ENCODE data around the gene CACYBP. TPM values are rescaled to one million over a fixed set of nuclear protein-coding genes. Genes with fewer than 3 reads are reported as not detected.

Gene CACYBP
- total RNA-seq, 1 donor from 2014 or later = 385 TPM

DNA sequence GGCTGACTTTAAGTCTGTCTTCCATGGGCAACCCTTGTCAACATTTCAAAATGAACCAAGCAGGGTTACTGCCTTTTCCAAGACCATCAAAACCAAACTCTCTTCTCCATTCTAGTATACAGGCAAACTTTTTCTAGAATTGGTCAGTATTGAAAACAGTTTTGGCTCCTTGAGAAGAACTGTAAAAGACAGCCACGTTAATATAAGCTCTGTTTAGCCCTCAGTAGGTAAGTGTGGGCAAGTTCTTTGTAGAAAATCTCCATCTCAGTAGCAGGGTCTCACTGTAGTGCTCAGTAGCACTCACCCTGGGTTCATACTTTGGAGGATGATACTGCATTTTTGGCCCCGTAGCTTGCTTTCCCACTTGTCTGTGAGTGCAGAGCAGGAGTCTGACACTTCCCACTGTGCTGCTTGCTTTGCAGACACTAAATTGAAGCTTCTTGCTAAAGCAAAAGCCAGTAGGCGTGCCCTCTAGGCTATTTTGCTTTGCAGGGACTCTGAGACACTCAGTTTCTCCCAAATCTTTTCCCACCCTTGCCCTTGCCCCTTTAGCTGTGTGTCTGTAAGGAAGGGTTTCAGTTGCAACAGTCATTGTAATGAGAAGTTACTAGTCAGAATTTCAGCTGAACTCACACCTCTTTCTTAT, 34.3 kb upstream of the CACYBP start:
- Mint-ChIP-seq H3K4me3 (peak overlapping the region; percentile 84), H3K36me3 (ENCODE audit: low read depth) (peaks cover 5% of the 10 kb centered on the region), H3K27ac (peak overlapping the region; percentile 89), H3K9me3 (no peaks in the 10 kb centered on the region), H3K4me1 (peaks cover 58% of the 10 kb centered on the region), H3K27me3 (no peaks in the 10 kb centered on the region)
- peak; percentile 79 for DNase-seq
- intact Hi-C loops (cut with micrococcal nuclease) = loop anchor here (1.0 to 10.0 kb wide), 6 partner anchors 27 to 941 kb away; partner anchors contain the start of genes MRPS14, RABGAP1L and RC3H1

DNA sequence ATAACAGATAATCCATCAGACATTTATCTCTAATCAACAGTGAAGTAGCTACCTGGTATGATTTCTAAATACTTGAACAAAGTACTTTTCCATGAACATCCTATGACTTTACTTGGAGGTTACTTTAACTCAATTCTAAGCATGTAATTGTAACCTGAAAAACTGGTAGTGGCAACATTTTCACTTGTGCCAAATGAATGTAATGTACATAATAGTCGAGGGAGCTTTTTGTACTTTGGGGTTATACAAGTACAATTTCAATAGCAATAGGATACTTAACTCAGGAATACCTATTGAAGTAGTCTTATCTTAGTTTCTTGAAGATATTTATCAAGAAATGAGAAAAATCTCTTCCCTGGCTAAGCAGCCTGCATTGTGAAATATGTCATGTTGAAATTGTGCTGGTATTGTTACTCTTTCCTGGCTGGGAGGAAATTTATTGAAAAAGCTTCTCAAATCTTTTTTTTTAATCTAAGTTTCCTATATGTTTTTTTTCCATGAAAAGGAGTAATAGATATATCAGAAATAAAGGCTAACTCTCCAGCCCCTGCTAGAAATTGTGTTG, 33.7 kb upstream of the CACYBP start:
- no peaks in the 10 kb centered on the region for H3K27me3 Mint-ChIP-seq
- H3K9me3 Mint-ChIP-seq = no peaks in the 10 kb centered on the region
- intact Hi-C loops (cut with micrococcal nuclease) = loop anchor here (10.0 kb wide), 1 partner anchor 941 kb away; the partner anchor contains the start of gene RC3H1
- peak overlapping the region; percentile 89 for H3K27ac Mint-ChIP-seq
- peak overlapping the region; percentile 84 for H3K4me3 Mint-ChIP-seq
- peaks cover 5% of the 10 kb centered on the region for H3K36me3 Mint-ChIP-seq (ENCODE audit: low read depth)
- no peak for DNase-seq
- peaks cover 58% of the 10 kb centered on the region for H3K4me1 Mint-ChIP-seq

DNA sequence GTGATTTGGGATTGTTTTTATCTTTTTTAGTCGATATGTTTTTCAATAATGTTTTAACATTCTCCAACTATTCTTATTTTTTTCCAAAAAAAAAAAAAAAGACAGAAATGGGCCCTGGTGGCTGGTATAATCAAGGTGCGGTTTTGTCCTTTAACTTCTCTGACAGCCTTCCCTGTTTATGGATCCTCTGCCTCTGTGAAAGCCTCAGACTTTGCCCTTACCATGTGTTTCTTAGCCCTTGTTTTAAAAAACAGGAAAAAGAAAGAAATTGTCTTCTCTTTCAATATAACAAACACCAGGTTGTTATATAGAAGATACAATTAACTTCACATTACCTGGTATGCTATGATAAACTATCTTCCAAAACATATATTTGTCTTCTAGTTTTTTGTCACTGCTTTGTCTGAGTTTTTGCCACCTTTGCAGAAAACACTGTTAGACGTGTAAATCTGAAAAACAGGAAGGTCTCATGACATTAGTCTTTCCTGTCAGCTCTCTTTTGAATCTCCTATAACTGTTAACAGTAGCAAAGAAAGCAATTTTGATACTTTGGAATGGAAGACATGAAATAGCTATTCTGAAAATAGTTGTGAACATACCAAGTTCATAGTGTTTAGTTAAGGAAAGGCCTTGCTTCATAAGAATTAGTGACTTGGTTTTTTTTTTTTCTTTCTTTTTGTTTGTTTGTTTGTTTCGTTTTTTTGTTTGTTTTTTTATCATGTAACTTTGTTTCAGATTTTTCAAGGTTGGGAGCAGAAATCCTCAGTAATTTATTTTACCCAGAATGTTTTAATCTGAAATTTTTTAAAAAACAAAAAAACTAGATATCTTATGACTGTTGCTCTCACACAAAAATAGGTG, 31.7 kb upstream of the CACYBP start:
- DNase-seq = no peak
- no peaks in the 10 kb centered on the region for H3K9me3 Mint-ChIP-seq
- peaks cover 70% of the 10 kb centered on the region for H3K4me1 Mint-ChIP-seq
- no peaks in the 10 kb centered on the region for H3K27me3 Mint-ChIP-seq
- intact Hi-C loops (cut with micrococcal nuclease) = loop anchor here (1.0 to 10.0 kb wide), 4 partner anchors 11 to 943 kb away; partner anchors contain the start of genes CACYBP and RC3H1
- peak overlapping the region; percentile 85 for H3K4me3 Mint-ChIP-seq
- peak overlapping the region; percentile 96 for H3K27ac Mint-ChIP-seq
- peaks cover 14% of the 10 kb centered on the region for H3K36me3 Mint-ChIP-seq (ENCODE audit: low read depth)

DNA sequence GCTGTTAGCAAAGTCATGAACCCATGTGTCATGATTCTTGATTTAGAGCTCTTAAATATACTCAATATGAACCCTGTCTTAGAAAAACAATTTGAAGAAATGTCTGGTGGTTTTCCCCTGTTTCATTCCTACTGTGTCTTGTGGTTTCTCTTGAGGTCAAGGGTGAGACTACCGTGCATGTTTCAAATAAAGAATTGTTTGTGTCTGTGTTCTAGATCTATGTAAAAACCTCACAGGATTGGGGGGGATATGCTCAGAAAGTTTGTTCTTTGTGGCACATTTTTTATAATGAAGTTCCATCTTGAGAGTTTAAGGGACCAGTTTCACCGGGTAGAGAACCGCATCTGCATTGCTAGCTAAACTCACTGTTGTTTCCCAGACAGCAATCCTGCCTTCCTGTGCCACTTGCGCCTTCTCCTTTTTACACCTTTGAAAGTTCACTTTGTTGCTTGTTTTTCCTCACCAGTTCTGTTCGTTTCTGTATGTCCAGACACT, 30.9 kb upstream of the CACYBP start:
- Mint-ChIP-seq H3K4me3 (peak overlapping the region; percentile 85), H3K9me3 (no peaks in the 10 kb centered on the region), H3K27ac (peak overlapping the region; percentile 96), H3K27me3 (no peaks in the 10 kb centered on the region), H3K4me1 (peaks cover 64% of the 10 kb centered on the region), H3K36me3 (ENCODE audit: low read depth) (peaks cover 16% of the 10 kb centered on the region)
- intact Hi-C loops (cut with micrococcal nuclease) = loop anchor here (1.0 to 10.0 kb wide), 4 partner anchors 11 to 944 kb away; partner anchors contain the start of genes CACYBP and RC3H1
- DNase-seq = peak; percentile 85

DNA sequence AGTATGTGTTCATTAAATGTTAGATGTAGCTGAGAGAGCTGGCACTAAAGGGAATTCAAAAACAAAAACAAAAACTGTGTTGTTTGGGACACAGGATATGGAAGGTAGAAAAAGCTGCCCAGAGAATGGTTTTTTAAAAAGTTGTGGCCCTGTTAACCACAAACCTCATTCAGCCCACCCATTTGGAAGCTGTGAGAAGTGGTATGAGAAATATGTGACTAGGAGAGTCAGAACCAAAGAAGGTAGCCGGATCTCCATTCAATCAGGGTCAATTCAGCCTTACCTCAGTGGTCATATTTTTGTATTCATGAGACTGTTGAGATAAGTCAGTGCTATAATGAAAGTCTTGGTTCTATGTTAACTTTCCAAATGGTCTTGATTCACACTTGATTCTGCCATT, 29.8 kb upstream of the CACYBP start:
- peak overlapping the region; percentile 96 for H3K27ac Mint-ChIP-seq
- peak overlapping the region; percentile 51 for H3K4me3 Mint-ChIP-seq
- H3K27me3 Mint-ChIP-seq = no peaks in the 10 kb centered on the region
- intact Hi-C loops (cut with micrococcal nuclease) = loop anchor here (2.0 to 10.0 kb wide), 2 partner anchors 13 to 945 kb away; partner anchors contain the start of gene RC3H1
- H3K4me1 Mint-ChIP-seq = peaks cover 54% of the 10 kb centered on the region
- DNase-seq = peak; percentile 70
- no peaks in the 10 kb centered on the region for H3K9me3 Mint-ChIP-seq
- H3K36me3 Mint-ChIP-seq (ENCODE audit: low read depth) = peaks cover 23% of the 10 kb centered on the region

DNA sequence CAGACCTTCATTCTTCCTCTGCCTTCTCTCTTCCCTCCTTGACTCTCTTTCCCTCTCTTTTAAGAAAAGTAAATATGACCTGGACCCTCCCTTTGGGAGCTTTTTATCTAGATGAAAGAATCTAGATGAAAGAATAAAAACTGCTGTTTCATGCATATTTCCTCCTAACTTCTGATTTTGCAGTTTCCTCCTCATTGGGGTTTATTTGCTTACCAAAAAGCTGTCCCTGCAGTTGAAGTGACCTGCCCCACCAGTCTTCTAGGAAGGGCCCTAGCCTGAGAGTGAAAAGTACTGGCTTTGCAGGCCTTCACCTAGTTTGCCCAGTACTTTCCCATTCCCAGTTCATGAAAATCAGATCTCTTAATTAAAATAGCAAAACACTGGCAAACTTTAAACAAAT, 28.3 kb upstream of the CACYBP start:
- H3K4me1 Mint-ChIP-seq = peaks cover 53% of the 10 kb centered on the region
- H3K9me3 Mint-ChIP-seq = no peaks in the 10 kb centered on the region
- H3K4me3 Mint-ChIP-seq = peak overlapping the region; percentile 45
- H3K27me3 Mint-ChIP-seq = no peaks in the 10 kb centered on the region
- H3K27ac Mint-ChIP-seq = no peak overlapping the region
- intact Hi-C loops (cut with micrococcal nuclease) = no loop called here
- peaks cover 36% of the 10 kb centered on the region for H3K36me3 Mint-ChIP-seq (ENCODE audit: low read depth)
- no peak for DNase-seq

DNA sequence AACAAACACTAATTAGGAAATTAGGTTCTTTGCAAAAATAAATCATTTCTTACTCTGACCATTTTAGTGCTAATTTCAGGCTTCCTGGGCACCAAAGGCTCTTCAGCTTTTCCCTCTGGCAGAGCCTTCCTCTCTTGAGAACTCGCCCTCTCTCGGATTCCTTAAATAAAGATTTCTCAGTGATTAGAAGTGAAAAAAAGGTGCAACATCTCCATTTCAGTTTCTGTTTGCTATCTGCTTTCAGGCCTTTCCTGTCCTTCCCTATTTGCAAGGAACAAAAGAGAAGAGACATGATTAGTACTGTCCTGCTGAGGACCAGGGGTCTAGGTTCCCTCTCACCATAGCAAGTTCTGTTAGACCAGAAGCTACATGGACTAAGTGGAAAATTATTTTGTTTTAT, 27.8 kb upstream of the CACYBP start:
- no peaks in the 10 kb centered on the region for H3K9me3 Mint-ChIP-seq
- no peak overlapping the region for H3K27ac Mint-ChIP-seq
- DNase-seq = no peak
- H3K4me3 Mint-ChIP-seq = peak overlapping the region; percentile 20
- intact Hi-C loops (cut with micrococcal nuclease) = no loop called here
- H3K36me3 Mint-ChIP-seq (ENCODE audit: low read depth) = peaks cover 41% of the 10 kb centered on the region
- peaks cover 56% of the 10 kb centered on the region for H3K4me1 Mint-ChIP-seq
- H3K27me3 Mint-ChIP-seq = no peaks in the 10 kb centered on the region

DNA sequence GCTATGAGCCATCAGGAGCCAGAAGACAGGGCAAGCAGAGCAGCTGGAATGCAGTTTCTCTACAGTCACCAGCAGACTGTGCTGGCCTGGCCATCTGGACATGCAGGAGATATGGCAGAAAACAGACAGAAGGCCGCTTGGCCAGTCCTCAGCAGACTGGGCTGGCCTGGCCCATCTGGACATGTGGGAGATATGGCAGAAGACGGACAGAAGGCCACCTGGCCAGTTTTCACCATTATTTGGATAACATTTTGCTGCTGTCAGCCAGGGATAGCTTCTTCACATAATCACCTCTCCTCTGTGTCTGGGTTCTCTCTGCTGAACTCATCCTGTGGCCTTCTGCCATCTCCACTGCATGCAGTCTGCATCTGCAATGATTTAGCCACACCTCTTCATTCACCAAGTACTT, 25.0 kb upstream of the CACYBP start:
- Mint-ChIP-seq H3K27me3 (no peaks in the 10 kb centered on the region), H3K4me3 (no peak overlapping the region), H3K4me1 (peaks cover 41% of the 10 kb centered on the region), H3K36me3 (ENCODE audit: low read depth) (peaks cover 55% of the 10 kb centered on the region), H3K9me3 (no peaks in the 10 kb centered on the region), H3K27ac (no peak overlapping the region)
- no peak for DNase-seq
- intact Hi-C loops (cut with micrococcal nuclease) = no loop called here

DNA sequence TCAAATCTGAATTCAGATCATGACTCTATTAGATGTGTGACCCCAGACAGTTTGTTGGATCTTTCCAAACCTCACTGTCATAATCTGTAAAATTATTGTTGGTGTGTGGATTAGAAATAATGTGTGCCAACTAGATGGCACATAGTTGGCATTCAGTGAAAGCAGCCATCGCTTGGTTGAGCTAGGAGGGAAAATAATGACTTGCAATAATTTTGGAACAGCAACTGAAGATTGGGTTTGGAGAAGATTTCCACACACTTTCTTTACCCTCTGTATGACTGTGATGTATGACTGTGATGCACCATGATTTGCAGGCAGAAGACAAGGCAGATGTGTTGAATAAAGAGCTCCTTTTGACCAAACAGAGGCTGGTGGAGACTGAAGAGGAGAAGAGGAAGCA, 24.0 kb upstream of the CACYBP start:
- Mint-ChIP-seq H3K4me1 (peaks cover 42% of the 10 kb centered on the region), H3K36me3 (ENCODE audit: low read depth) (peaks cover 59% of the 10 kb centered on the region)
- intact Hi-C loops (cut with micrococcal nuclease) = no loop called here

DNA sequence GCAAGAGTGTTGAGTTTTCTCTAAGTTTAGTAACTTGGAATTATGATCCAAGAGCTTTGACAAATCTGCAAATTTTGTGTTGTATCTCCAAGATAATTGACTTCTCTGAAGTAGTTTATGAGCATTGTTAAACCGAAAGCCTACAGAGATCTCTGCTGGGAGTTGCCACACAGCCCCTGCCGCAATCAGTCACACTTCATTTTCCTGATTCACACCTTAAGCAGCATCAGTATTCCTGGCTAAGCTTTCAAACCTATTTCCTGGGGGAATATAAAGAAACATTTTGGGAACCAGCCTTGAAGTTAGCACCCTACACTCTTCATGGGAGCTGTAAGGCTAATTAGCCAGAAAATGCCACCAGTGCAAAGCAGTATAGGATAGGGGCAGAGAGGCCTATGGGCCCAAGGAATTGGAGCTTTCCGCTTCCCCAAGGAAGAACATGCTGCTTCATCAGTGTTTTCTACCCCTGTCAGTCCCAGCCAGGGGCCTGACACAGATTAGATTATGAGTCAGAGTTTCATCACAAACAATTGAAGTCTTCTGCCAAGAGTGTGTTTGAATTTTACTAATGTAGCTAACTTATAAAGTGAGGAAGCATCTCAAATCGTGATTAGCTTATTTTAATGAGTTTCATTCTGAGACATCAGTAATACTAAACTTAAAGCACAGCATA, 23.2 kb upstream of the CACYBP start:
- Mint-ChIP-seq H3K4me1 (peaks cover 38% of the 10 kb centered on the region), H3K36me3 (ENCODE audit: low read depth) (peaks cover 61% of the 10 kb centered on the region), H3K27ac (no peak overlapping the region), H3K9me3 (no peaks in the 10 kb centered on the region), H3K4me3 (no peak overlapping the region), H3K27me3 (no peaks in the 10 kb centered on the region)
- intact Hi-C loops (cut with micrococcal nuclease) = no loop called here
- DNase-seq = no peak

More for the DNA sequence above, 24.0 kb upstream of the CACYBP start:
- DNase-seq = no peak
- H3K27me3 Mint-ChIP-seq = no peaks in the 10 kb centered on the region
- no peak overlapping the region for H3K27ac Mint-ChIP-seq
- H3K4me3 Mint-ChIP-seq = no peak overlapping the region
- H3K9me3 Mint-ChIP-seq = no peaks in the 10 kb centered on the region

DNA sequence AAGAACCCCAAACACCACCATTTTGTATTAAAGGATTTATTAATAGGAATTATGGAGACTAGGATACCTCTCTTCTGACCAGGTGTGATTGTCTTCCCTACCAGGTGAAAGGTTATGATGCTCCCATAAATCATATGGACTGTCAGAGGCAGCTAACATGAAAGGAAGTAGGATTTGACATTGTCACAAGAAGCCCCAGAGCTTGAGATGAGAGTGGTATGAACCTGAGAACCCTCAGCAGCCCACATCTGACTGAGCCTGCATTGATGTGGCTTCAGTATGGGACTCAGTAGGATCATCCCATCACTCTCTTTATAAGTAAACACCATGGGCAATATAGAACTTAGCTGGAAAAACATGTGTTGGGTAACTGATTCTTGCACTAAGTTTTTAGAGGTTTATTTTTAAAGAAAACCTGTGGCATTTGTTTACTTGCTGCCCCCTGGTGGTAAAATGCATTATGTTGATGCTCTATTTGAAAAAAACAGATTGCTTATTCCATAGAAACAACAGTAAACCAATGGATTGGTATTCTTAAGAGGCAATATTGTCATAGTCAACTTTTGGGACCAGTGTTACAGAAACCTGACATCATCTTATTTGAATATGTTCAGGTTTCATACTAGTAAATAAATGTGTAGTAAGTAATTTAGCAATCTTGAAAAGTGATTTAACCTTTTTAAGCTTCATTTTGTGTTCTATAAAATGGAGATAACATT, 16.6 kb upstream of the CACYBP start:
- Mint-ChIP-seq H3K36me3 (ENCODE audit: low read depth) (peaks cover 47% of the 10 kb centered on the region), H3K4me3 (no peak overlapping the region), H3K27me3 (no peaks in the 10 kb centered on the region), H3K4me1 (peaks cover 16% of the 10 kb centered on the region), H3K27ac (no peak overlapping the region), H3K9me3 (no peaks in the 10 kb centered on the region)
- intact Hi-C loops (cut with micrococcal nuclease) = loop anchor here (1.0 to 5.0 kb wide), 3 partner anchors 14 to 213 kb away; no protein-coding TSS in a partner anchor
- peak; percentile 88 for DNase-seq

DNA sequence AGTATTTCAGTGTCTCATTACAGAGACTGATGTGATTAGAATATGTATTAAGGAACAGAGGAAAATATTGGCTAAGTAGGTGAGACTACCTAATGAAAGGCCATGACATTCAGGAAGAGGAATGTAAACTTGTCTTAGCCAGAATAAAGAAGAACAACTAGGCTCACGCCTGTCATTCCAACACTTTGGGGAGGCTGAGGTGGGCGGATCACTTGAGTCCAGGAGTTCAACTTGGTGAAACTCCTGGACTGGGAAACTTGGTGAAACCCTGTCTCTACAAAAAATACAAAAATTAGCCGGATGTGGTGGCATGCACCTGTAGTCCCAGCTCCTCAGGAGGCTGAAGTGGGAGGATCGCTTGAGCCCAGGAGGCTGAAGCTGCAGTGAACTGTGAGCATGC, 14.8 kb upstream of the CACYBP start:
- DNase-seq = no peak
- peaks cover 25% of the 10 kb centered on the region for H3K4me1 Mint-ChIP-seq
- no peak overlapping the region for H3K4me3 Mint-ChIP-seq
- H3K27me3 Mint-ChIP-seq = no peaks in the 10 kb centered on the region
- peak overlapping the region; percentile 32 for H3K27ac Mint-ChIP-seq
- no peaks in the 10 kb centered on the region for H3K9me3 Mint-ChIP-seq
- intact Hi-C loops (cut with micrococcal nuclease) = loop anchor here (5.0 kb wide), 1 partner anchor 103 kb away; no protein-coding TSS in a partner anchor
- H3K36me3 Mint-ChIP-seq (ENCODE audit: low read depth) = peaks cover 45% of the 10 kb centered on the region

DNA sequence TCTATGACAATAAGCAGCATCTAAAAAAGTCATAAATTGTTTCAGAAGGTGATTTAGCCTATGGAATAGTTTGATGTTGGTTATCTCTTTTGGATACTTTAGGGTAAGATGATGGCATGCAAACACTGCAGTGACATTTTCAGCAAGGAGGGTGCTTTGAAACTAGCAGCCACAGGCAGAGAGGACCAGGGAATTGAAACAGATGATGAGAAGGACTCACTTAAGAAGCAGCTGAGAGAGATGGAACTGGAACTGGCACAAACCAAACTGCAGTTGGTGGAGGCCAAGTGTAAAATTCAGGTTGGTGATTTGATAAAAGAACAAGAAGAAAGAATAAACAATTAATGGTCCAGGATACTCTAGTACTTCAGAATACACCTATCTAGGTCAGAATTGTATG, 11.2 kb upstream of the CACYBP start:
- intact Hi-C loops (cut with micrococcal nuclease) = no loop called here
- H3K4me3 Mint-ChIP-seq = no peak overlapping the region
- H3K4me1 Mint-ChIP-seq = peaks cover 20% of the 10 kb centered on the region
- no peak overlapping the region for H3K27ac Mint-ChIP-seq
- no peak for DNase-seq
- no peaks in the 10 kb centered on the region for H3K27me3 Mint-ChIP-seq
- no peaks in the 10 kb centered on the region for H3K9me3 Mint-ChIP-seq
- peaks cover 25% of the 10 kb centered on the region for H3K36me3 Mint-ChIP-seq (ENCODE audit: low read depth)
